ENCODE data around the gene FBXO31.
"Not testable (repeated sequence)": the region's sequence is repeated elsewhere in the genome, so short reads cannot be mapped to it uniquely, and the experiment has no call there.

FBXO31 gene

DNA sequence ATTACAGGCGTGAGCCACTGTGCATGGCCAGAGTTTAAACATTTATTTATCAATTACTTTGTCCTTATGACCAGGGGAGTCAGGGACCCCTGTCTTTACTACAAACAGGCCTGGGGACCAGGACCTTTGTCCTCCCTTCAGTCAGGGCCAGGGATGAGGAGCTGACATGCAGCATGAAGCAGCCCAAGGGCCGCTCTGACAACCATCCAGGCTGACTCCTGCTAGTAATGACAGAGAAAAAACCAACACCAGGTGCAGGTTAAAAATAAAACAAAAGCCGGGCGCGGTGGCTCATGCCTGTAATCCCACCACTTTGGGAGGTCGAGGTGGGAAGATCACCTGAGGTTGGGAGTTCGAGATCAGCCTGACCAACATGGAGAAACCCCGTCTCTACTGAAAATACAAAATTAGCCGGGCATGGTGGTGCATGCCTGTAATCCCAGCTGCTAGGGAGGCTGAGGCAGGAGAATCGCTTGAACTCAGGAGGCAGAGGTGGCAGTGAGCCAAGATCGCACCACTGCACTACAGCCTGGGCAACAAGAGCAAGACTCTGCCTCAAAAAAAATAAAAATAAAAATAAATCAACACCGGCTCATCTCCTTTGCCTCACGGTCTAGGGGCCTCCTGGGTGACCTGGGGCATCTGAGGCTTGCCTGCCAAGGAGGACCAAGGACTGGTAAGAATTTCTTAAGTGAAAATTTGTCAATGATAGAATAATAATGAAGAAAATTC, 20.6 kb downstream of the FBXO31 start:
- DNase-seq (ENCODE audit: low spot score) = not testable (repeated sequence)

DNA sequence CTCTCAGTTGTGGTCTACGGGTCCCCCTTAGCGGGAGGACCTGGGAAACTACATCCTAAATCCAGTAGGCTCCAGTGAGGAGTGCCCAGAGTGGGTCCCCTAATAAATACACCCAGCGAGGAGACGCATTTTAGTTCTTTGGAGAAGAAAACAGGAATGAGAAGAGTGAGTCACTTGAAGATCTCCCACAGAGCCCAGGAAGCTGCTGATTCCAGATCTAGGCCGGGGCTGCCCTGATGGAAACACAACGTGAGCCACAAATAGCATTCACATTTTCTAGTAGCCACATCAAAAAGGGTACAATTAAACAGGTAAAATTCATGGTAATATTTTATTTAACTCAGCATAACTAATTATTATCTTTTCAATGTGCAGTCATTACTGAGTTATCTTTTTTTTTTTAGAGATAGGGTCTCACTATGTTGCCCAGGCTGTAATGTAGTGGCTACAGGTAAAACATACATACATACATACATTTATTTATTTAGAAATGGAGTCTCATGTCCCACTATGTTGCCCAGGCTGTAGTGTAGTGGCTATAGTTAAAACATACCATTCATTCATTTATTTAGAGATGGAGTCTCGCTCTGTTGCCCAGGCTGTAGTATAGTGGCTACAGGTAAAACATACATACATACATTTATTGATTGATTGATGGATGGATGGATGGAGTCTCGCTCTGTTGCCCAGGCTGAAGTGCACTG, 21.5 kb downstream of the FBXO31 start:
- no peak for DNase-seq (ENCODE audit: low spot score)

- no peak for DNase-seq (ENCODE audit: low spot score)
Observed at GRCh38 chr16:87360862-87361610, 22.5 kb downstream of the FBXO31 start.

- no peak for DNase-seq (ENCODE audit: low spot score)
Observed at GRCh38 chr16:87359121-87359520, 24.5 kb downstream of the FBXO31 start.

DNA sequence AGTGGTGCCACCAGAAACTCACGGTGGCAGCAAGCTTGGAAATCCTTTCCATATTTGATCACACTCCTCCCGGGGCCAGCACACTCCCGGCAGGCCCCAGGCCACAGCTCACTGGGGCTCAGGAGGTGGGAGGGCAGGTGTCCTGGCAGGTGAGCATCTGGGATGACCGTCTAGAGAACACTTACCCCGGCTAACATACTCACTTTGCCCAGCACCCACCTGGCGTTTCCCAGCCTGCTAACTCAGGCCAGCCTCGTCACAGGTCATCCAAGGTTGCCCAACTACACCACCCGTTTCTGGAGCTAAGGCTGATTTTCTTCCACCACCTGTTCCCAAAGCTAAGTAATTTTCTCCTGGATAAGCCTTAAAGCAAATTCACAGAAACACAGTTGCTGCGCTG, 24.9 kb downstream of the FBXO31 start:
- no peak for DNase-seq (ENCODE audit: low spot score)

DNA sequence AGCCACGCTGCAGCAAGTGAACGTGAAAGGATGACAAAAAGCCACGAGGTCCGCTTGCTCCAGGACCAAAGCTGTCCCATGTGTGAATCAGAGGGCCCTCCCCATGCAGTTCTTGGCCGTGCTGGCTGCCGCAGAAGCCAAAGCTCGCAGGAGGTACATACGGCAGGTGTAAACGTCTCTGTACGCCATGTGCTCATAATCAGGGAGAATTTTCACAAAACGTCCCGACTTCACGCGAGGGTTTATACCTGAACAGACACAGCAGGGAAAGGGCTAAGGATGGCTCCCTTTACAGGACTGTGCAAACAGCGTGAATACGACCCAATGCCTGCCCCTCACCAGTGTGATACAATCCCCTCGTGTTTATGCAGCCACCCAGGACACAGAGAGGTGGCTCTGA, 25.3 kb downstream of the FBXO31 start:
- DNase-seq (ENCODE audit: low spot score) = no peak

- no peak for DNase-seq (ENCODE audit: low spot score)
Observed at GRCh38 chr16:87356491-87356853, 27.1 kb downstream of the FBXO31 start.

- DNase-seq (ENCODE audit: low spot score) = no peak
Observed at GRCh38 chr16:87353613-87354012, 30.0 kb downstream of the FBXO31 start.

GRCh38 chr16:87352818-87353217, 30.8 kb downstream of the FBXO31 start:
- no peak for DNase-seq (ENCODE audit: low spot score)

- DNase-seq (ENCODE audit: low spot score) = peak; percentile 20
Observed at GRCh38 chr16:87351320-87351698, 32.3 kb downstream of the FBXO31 start.

GRCh38 chr16:87350681-87351319, 32.8 kb downstream of the FBXO31 start:
- peak; percentile 73 for DNase-seq (ENCODE audit: low spot score)

DNA sequence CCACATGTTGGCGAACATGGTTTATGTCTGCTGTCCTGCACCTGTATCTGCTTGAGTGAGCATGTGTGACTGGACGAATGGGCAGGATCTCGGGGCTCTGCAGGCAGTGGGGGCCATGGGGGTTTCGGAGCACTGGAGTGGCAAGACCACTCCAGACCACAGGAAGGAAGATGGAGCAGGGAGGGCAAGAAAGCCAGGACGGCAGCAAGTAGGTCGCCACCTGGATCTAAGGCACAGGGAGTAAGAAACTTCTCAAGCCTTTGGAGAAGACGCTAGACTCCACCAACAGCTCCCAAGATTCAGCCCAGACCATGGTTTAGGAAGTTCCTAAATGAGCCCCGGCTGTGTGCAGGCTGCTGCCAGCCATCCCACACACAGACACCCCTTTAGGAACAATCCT, 33.5 kb downstream of the FBXO31 start:
- DNase-seq (ENCODE audit: low spot score) = no peak

DNA sequence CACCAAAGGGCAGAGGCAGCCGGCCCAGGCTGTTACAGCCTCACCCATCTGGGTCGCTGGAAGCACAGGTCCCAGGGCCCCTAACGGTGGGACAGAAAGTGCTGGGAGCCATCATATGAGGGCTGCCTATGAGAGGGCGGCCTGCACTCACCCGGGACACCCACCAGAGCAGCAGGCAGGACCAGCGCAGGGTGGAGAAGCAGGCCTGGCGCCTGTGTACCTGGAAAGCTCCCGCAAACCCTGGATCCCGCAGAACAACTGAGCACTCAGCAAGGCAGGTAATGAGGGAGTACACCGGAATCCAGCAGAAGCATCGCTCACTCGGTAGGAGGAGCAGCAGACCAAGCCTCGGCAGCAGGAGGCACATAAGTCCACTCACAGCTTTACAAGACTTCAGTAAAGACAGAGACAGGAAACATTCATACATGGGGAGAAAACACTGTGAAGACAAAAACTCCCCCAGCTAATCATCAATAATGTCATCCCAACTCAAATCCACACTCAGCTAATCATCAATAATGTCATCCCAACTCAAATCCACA, 34.9 kb downstream of the FBXO31 start:
- no peak for DNase-seq (ENCODE audit: low spot score)

- DNase-seq (ENCODE audit: low spot score) = no peak
Observed at GRCh38 chr16:87347932-87348615, 35.5 kb downstream of the FBXO31 start.

- no peak for DNase-seq (ENCODE audit: low spot score)
Observed at GRCh38 chr16:87346517-87347060, 37.0 kb downstream of the FBXO31 start.

GRCh38 chr16:87345726-87346424, 37.7 kb downstream of the FBXO31 start:
- no peak for DNase-seq (ENCODE audit: low spot score)

GRCh38 chr16:87344931-87345631, 38.5 kb downstream of the FBXO31 start:
- DNase-seq (ENCODE audit: low spot score) = no peak

- DNase-seq (ENCODE audit: low spot score) = no peak
Observed at GRCh38 chr16:87344165-87344930, 39.2 kb downstream of the FBXO31 start.

- DNase-seq (ENCODE audit: low spot score) = no peak
Observed at GRCh38 chr16:87343753-87344050, 39.9 kb downstream of the FBXO31 start.

All from GM03348 (cell line).